ENCODE data around the gene GASK1A.
A peak's percentile ranks its signal among the peaks of the same experiment; 100 is the strongest.
"Not testable (repeated sequence)": the region's sequence is repeated elsewhere in the genome, so short reads cannot be mapped to it uniquely, and the experiment has no call there.

Gene GASK1A

DNA sequence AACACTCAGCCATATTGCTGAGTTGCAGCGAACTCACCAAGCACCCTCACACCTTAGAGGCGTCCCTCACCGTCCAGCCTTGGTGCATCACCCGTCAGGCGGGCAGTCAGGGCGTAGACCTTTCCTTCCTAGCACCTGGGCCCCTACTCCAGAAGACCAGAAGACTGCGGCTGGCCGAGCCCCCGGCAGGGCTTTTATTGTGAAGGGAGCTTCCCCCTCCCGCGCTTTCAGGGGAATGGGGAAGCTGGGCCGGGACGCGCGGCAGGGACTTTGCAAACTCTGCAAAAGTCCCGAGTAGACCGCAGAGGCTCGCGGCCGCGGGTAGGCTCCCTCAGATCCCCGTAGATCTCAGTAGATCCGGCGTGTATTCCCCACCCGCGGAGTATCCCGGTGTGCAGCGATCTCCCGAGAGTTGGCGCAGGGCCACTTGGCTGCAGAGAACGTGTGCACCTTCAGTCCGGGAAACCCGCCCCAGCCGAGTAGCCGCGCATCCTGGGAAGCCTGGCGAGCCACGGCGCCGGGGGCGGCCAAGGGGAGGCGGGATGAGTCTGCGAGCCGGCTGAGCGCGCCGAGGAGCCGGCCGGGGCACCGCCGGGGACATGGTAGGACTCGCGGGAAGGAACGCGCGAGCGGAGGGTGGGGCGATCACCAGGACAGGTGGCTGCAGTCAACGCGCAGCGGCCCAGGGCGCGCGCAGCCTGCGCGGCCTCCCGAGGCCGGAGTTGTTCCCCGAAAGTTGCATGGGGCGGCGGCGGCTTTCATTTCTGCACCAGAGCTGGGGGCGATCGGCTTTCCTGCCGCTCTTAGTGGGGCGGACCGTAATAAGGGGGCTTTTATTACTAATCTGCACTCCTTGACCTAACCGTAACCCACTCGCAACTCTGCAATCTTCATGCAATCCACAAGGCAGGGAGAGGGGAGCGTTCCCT lies at the start of gene GASK1A:
TSS of gene GASK1A (plus strand) at position 268 of the 929 bp plus-strand sequence. CDS start at position 600, 332 bp downstream.
- DNase-seq: peak; percentile 22

DNA sequence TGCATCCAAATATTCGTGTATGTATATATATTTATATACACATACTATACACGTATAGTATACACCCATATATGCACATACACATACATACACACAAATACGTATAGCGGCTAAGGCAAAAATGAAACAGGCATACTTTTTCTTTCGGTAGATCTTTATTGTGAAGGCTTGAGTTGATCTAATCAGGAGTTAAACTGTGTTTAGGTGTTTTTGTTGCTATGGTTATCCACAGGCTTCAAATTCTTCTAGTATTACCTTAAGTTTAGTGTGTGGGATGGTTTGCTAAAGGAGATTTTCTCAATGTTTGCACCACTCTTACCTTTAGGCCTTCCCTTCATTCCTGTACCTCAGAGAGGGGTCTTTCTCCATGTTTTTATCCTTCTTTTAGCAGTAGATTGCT lies 45.0 kb upstream of the GASK1A start:
- no peak for DNase-seq

DNA sequence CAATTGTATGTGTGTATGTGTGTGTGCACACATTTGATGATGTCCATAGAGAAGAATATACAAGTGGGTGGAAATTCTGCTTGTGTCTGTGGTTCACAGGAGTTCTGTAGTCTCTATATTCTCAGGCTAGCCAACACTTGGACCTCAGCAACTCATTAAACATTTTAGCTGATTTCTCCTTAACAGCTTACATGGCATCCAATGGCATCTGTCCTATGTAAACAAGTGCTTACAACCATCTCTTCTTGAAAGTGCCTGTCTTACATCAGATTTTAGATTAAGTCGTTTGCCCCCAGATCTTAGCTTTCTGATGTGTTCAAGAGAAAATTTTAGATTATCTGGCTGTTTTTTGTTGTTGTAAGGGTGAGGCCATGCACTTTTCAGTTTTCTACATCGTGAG lies 44.2 kb upstream of the GASK1A start:
- no peak for DNase-seq

DNA sequence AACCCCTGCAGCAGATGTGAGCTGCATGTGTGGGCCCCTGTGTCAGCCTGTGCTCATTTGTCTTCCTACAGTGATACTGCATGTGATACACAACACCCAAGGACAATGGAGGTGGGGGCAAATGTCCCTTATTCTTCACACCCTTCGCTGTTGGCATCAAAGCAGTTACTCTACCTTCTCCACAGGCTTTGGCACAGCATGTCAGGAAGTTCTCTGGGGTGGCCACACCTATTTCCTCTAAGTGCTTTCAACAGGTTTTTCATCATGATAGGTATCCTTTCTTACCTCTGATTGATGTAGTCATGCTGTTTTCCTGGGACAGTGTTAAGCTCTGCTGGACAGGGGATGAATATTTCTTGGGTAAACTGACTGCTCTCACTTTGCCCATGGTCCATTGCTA lies 43.6 kb upstream of the GASK1A start:
- DNase-seq: no peak

DNA sequence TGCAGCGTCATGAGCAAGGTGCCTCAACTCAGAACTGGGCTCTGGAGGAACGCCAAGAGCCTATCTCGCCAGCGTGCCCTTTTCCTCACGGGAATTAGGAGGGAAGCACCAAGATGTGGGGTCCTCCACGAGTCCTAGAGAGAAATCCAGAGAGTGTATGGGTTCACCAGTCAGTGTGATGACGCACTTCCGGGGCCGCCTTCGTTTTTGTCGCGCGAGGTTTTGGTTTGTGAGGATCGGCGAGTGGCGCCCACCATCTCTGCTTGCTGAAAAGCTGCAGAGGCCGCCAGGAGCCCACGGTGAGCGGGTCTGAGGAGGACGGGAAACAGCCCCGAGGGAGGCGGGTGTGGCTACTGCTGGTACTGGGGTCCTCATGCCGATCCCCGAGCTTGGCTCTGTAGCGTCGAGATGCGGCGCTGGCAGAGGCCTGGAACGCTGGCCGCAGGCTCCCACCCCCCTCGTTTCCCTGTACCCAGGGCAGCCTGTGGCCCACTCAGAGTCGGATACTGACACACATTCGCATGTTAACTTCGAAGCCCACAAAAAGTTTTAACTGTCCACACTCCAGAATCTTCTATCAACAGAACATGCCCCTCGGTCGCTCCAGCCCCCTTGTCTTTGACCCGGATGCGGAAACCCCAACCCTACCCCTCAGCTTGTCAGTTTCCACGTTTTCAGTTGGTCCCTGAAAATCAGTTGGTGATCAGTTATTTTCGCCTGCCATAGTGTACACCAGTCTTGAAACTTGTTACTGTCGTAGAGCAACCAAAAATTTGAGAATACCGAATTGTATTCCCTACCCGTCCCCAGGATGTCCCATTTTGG lies 42.7 kb upstream of the GASK1A start:
- DNase-seq: no peak

DNA sequence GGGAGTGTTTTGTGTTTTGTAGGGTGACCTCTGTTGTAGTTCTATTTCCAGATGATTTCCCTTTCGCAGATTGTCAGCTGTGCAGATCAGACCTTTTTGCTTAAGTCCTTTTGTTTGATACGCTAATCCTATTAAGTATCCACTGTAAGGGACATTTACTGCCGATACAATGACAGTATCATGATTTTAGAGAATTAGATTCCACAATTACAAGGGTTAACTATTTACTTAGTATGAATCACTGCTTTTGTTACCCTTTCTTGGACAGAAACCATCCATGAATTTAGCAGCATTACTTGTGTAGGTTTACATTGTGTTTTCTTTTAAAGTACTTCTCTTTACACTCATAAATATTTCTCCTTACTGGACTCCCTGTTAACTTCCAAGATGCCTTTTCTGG lies 41.8 kb upstream of the GASK1A start:
- no peak for DNase-seq

DNA sequence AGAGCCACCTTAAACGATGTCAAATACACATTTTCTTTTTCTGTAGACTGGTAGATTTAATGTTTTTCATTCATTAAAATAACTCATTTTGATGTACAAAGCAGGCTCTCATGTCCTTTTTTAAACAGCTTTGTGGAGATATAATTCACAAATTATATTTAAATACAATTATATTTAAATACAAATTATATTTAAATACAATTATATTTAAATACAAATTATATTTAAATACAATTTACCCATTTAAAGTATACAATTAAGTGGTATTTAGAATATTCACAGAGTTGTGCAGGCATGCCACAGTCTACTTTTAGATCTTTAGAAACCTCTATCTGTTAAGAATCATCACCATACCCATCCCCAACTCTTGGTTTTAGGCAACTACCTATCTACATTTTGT lies 36.4 kb upstream of the GASK1A start:
- DNase-seq: no peak

DNA sequence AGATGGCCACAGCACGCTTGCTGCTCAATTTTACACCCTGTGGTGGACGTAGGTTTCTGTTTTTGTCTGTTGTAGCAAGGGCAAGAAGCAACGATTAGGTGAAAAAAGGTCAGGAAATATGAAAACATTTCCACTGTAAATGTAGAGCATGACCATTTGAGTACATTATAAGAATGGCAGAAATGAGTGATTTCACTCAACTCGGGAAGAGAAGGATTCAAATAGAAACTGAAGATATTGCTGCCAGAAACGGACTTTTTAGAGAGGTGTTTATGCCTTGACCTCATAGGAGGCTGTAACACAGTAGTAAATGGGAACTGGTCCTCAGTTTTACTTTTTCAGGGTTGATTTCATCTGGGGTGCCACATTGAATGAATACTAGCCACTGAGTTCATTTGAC lies 33.1 kb upstream of the GASK1A start:
- DNase-seq: no peak

DNA sequence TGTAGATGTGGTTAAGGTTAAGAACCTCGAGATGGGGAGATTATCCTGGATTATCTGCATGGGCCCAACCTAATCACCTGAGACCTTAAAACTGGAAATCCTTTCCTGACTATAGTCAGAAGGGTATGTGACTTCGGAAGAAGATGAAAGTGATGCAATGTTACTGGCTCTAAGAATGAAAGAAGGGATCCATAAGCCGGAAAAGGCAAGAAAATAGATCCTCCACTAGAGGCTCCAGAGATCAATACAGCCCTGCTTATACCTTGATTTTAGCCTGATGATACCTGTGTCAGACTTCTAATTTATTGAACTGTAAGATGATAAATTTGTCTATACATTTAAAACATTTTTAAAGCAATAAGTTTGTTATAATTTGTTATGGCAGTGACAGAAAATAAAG lies 21.5 kb upstream of the GASK1A start:
- no peak for DNase-seq

DNA sequence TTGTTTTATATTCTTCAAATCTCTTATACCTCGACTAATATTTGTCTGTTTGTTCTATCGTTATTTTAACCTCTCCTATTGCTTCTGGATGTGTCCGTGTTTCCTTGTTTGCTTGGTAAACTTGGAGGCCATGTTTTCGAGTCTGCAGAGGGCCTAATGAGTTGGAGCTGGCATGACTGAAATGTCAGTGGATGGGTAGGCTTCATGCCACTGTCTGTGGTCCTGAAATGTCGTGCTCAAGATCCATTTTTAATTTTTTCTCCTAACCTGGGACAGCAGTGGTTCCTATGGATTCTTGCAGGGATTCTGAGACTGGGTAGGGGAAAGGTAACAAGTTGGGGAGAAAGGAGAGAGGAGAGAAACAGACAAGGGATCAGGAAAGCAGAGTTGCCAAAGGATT lies 18.8 kb upstream of the GASK1A start:
- no peak for DNase-seq

DNA sequence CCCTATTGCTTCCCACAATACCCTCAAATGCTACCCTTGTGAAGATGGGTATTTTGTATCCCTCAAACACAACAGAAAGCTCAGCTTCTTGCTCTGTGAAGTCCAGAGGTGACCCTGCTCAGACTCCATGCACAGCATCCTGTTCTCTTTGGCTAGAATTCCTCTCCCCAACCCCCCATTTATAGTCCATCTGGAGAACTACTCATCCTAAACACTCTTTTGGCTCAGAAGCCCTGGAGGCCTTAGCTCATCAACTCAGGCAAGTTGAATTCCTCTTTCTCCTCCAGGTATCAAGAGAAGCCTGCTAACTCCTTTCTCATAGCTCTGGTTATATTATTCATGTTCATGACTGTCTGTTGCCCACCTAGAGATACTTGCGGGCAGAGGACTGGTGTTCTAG lies 18.3 kb upstream of the GASK1A start:
- DNase-seq: no peak

DNA sequence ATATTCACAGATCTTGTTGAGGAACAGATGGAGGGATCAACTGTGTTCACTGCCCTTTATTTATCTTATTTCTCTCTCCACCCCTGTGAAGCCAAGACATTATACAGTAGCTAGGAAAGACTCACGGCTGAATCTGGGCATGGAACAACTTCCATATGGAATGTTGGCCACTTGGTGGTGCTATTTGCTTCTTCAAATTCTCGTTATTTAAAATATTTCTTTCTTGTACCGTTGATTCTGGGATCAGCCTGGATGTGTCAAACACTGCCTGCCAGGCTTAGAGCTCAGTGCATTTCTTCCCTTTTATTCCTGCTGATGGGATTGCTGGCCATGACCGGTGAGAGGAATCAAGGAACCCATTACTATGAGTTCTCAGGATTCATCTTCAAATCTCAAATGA lies 17.5 kb upstream of the GASK1A start:
- DNase-seq: no peak

DNA sequence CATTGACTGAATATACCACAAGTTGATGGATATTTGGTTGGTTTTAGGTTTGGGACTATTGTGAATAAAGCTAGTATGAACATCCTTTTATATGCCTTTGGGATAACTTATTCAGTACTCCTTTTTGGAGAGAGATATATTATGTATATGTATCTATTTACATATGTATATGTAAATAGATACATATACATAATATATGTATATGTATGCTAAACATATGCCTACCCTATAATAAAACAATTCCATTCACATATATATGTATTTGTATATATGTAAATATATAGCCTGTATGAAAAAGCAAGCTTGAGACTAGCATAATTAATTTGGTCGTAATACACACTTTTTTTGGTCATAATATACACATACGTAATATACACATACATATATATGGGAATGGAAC lies 15.8 kb upstream of the GASK1A start:
- no peak for DNase-seq

DNA sequence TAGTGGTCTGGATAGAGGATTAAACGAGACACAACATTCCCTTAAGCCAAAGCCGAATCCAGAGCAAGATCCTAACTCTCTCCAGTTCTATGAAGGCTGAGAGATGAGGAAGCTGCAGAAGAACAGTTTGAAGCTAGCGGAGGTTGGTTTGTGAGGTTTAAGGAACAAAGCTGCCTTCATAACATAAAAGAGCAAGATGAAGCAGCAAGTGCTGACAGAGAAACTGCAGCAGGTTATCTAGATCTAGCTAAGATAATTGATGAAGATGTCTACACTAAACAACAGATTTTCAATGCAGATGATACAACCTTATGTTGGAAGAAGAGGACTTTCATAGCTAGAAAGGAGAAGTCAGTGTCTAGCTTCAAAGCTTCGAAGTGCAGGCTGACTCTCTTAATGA lies 14.8 kb upstream of the GASK1A start:
- DNase-seq: no peak

DNA sequence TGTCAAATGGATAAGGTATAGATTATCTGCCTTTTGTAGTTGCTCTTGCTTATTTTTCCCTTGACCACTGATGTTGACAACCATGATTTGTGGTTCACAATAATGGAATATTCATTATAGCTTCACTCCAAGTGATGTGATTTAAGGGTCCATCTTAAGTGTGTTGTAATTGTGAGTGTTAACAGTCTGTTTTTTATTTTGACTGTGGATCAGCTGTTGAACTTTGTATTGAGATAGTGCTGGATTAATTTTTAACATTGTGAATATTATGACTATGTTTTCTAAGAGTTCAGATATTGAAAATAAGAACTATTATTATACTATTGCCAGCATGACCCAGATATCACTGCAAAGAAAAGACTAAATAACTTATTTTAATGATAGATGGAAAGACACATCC lies 8.6 kb upstream of the GASK1A start:
- DNase-seq: no peak

DNA sequence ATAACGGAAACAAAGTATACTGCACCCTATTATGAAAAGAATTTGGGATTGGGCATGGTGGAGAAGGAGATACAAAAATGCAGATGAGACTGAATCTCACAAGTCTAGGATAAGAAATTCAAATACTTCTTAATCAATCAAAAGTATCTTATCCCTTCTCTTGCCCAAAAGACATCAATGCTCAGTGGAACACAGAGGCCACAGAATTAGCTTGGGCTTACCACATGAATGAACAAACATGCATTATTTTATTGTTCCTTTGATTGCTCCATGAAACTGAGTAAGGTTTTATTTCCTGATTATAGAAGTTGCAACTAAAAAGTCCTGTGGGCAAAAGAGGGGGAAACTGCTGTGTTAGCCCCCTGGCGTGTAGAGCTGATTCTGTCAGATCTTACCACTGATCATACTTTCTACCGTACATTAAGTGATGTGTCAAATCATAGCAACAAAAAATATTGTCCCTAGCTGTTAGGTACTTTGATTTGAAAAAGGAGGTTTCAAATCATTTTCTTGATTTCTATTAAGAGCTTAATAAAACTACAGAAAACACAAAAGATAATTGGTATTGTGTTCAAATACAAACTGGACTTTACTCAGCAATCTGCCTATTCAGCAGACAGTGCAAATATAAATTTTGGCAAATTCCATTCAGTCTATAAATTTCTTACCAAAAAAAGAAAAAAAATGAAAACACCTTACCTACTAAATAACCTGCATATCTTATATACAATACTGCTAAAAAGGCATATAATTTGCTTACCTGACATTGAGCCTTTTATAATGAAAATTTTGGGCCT lies 7.9 kb upstream of the GASK1A start:
- no peak for DNase-seq

DNA sequence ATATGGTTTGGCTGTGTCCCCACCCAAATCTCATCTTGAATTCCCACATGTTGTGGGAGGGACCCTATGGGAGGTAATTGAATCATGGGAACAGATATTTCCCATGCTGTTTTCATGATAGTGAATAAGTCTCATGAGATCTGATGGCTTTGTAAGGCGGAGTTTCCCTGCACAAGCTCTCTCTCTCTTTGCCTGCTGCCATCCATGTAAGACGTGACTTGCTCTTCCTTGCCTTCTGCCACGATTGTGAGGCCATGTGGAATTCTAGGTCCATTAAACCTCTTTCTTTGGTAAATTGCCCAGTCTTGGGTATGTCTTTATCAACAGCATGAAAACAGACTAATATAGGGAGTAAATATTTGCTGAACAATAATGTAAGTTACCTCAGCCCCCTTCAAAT lies 4.2 kb upstream of the GASK1A start:
- not testable (repeated sequence) for DNase-seq

DNA sequence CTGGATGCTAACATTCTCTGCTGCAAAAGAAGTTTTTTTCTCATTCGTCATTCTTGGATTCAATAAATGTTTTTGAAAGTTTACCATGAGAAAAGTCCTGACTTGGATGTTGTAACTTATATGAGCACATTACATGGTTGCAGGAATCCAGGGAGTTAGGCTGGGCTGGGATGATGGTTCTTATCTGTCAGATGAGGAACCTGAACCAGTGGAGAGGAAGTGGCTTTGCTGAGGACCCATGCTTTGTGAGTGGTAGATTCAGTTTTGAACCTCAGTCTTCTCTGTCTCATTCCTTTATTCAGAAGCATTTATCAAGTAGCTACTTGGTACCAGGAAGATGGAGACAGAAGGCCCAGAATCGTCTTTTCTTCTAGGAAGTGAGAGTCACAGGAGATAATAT lies 3.7 kb upstream of the GASK1A start:
- DNase-seq: no peak

DNA sequence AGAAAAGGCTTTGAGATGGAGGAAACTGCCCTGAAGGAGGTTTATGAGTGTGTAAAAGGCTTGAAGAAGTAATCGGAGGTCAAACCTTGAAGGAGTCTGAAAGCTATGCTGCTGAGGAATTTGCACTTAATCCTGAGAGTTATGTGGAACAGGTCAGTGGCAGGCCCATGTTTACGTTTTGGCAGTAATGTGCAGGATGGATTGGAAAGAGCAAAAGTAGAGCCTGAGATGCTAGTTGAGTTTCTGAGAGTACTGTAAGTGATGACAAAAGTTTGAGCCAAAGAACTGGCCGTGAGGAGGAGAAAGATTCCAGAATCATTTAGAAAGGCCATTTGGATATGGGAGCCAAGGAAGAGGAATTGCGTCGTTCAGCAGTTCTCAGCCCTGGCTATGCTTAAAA lies 3.2 kb upstream of the GASK1A start:
- DNase-seq: no peak

DNA sequence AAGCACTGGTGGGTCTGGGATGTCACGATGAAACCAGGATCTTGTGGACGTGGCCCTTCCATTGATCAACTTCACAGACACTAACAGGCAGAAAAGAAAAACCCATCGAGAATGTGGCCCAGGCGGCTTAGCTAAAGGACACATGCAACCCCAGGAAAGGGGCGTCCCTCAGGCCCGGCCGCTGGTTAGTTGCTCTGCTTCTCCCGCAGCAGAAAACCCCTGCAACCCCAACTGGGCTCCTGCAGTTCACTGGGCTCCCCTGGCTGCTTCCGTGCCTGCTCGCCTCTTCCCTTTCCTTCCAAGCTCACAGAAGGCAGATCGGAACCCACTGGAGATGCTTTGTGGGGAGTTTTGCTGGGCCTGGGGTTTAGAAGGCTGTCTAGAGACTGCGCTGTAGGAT lies 1.1 kb downstream of the GASK1A start:
- no peak for DNase-seq

DNA sequence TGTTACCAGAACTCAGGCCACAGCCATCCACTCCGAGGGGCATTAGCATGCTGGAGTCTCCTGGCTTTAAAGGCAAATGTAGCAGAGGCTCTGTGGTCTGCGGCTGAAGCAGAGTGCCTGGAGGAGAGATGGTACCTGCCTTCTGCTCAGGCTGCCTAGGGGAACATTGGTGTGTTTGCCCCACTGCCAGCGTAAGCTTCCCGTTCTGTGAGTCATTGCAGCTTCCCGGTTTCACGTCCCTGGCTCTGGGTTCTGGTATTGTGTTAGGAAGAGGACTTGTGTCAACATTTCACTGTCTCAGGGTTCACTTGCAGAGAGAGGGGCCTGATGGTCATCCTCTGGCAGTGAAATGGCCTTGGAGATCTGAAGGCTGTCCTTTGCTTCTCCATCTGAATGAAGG lies 1.8 kb downstream of the GASK1A start:
- no peak for DNase-seq

DNA sequence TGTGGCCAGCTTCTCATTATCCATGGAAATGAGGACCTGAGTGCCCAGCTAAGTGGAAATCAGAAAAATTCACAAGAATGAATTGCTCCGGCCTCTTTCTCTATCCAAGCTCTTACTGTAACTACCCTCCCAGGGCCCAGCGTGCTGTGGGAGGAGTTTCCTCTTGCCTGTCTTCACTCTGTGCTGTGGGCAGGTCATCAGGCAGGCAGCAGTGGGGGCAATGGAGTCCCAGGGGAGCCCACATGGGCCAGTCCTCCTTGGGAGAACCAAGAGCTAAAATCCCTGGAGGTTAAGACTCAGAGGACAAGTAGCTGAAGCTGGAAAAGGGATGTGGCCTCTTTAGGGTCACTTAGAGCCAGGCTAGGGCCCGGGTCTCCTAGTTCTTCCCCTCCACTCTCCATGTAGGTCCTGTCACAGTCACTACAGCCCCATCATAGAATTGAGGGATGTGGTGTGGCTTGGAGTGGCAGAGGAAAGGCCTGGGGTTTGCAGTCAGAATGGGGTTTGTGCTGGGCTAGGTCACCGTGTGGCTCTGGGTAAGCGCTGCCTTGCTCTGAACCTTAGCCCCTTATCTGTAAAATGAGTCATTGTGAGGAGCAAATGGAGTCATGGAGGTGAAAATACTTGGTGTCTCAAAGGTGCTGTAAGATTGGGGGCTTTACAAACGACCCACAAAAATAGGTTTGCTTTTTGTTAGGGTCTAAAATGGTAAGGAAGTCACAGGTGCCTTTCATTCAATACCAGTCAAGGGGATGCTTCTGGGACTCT lies 3.7 kb downstream of the GASK1A start:
- DNase-seq: no peak

DNA sequence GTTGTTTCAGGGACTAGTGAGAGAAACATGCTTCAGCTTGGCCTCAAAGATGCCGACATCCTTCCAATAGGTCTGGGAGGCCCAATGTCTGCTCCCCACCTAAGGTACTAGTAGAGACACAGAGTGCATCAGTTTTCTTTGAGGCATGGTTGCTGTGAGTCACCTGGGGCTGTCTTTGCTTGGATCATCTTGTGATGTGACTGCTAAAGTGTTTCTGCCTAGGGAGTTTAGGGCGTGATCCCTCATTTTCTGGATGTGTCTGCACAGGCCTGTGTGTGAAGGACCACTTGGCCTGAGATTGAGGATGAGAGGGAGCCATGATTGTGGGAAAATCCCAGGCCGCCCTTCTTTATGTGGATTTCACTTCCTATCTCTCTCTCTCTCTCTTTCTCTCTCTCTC lies 4.8 kb downstream of the GASK1A start:
- no peak for DNase-seq
